B cell (primary cell): ENCODE results near the gene ITGB2.

ENCODE experiments used
- EZH2 ChIP-seq: IDR thresholded peaks from 2 replicates; pipeline ENCODE4 v1.6.1; 2012; ENCODE audit warnings: borderline replicate concordance, low read depth, mild to moderate bottlenecking, moderate library complexity, low read length; ENCODE audit not compliant: insufficient read depth, poor library complexity, severe bottlenecking
- TF ChIP-seq, protein P1 (sequence below): fragments of 200-600 bp; IDR thresholded peaks from one replicate; pipeline ENCODE4 v1.8.0; 2022; ENCODE audit warnings: antibody characterized with exemption, mild to moderate bottlenecking

DNA sequence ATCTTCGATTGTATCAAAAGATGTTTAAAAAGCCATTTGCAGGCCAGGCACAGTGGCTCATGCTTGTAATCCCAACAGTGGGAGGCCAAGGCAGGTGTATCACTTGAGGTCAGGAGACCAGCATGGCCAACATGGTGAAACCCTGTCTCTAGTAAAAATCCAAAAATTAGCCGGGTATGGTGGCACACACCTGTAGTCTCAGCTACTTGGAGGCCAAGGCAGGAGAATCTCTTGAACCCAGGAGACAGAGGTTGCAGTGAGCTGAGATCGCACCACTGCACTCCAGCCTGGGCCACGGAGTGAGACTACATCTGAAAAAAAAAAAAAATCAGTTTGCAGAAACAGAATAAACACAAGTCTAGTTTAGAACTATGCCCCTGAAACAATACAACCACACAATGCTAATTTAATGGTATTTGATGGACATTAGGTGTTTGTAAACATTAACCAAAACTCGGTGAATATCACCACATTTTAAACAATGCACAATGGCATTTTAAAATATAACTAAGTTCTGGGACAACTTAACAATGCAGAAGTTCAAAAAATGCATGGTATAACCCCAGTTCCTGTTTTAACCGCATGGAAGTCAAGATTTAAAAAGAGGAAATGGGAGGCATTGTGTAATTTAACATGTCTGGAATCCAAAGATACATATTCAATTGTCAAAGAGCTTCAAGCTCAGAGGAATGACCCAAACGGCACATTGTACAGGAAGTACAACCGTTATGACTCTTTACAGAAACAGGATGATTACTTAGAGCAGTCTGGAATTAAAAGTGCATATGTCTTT is 40.1 kb downstream of the ITGB2 start:
- no peak for TF ChIP-seq EZH2
- TF ChIP-seq, protein P1, sequence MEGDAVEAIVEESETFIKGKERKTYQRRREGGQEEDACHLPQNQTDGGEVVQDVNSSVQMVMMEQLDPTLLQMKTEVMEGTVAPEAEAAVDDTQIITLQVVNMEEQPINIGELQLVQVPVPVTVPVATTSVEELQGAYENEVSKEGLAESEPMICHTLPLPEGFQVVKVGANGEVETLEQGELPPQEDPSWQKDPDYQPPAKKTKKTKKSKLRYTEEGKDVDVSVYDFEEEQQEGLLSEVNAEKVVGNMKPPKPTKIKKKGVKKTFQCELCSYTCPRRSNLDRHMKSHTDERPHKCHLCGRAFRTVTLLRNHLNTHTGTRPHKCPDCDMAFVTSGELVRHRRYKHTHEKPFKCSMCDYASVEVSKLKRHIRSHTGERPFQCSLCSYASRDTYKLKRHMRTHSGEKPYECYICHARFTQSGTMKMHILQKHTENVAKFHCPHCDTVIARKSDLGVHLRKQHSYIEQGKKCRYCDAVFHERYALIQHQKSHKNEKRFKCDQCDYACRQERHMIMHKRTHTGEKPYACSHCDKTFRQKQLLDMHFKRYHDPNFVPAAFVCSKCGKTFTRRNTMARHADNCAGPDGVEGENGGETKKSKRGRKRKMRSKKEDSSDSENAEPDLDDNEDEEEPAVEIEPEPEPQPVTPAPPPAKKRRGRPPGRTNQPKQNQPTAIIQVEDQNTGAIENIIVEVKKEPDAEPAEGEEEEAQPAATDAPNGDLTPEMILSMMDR, result no peak
